OCI-LY3 (cell line): ENCODE results near the gene CXCL10.

ENCODE experiments used
- H2AFZ ChIP-seq: fragments of 200-600, 300-600 bp; shearing (Covaris generic); 2 replicates; pipeline ENCODE4 v1.6.0; 2014; ENCODE audit warnings: antibody characterized with exemption, low read depth, low read length
- H3K27ac ChIP-seq: fragments of 200-600, 300-600 bp; sonication (generic); 2 replicates; pipeline ENCODE4 v1.5.1; 2014; ENCODE audit warnings: mild to moderate bottlenecking, low read length, moderate library complexity, mixed read lengths
- H3K27me3 ChIP-seq: fragments of 200-600, 300-600 bp; sonication (generic); 2 replicates; pipeline ENCODE4 v1.6.1; 2014; ENCODE audit warnings: low read depth, low read length, mixed read lengths
- H3K36me3 ChIP-seq: fragments of 200-600, 300-600 bp; sonication (generic); replicated peaks from 2 replicates; pipeline ENCODE3; 2014; ENCODE audit warnings: low read depth, low read length, mixed read lengths
- H3K4me1 ChIP-seq: fragments of 300-600, 200-600 bp; sonication (generic); 2 replicates; pipeline ENCODE4 v1.6.1; 2014; ENCODE audit warnings: low read length, mixed read lengths
- H3K4me2 ChIP-seq: fragments of 200-600, 300-600 bp; sonication (generic); 2 replicates; pipeline ENCODE4 v1.6.1; 2014; ENCODE audit warnings: low read length, mixed read lengths
- H3K4me3 ChIP-seq: fragments of 300-600, 200-600 bp; sonication (generic); 2 replicates; pipeline ENCODE4 v1.5.1; 2014; ENCODE audit warnings: antibody characterized with exemption, mild to moderate bottlenecking, low read length, moderate library complexity
- H3K79me2 ChIP-seq: fragments of 300-600, 200-600 bp; shearing (Covaris generic); 2 replicates; pipeline ENCODE4 v1.6.1; 2014; ENCODE audit warnings: mild to moderate bottlenecking, low read length, mixed read lengths
- H3K9ac ChIP-seq: fragments of 300-600, 200-600 bp; shearing (Covaris generic); 2 replicates; pipeline ENCODE4 v1.6.0; 2014; ENCODE audit warnings: mild to moderate bottlenecking, low read length, moderate library complexity
- H3K9me3 ChIP-seq: fragments of 200-600, 300-600 bp; shearing (Covaris generic); 2 replicates; pipeline ENCODE4 v1.6.1; 2014; ENCODE audit warnings: low read length, mixed read lengths; ENCODE audit not compliant: insufficient read depth
- H4K20me1 ChIP-seq: fragments of 200-600, 300-600 bp; sonication (generic); 2 replicates; pipeline ENCODE4 v1.6.1; 2016; ENCODE audit warnings: low read length, mixed read lengths; ENCODE audit not compliant: insufficient read depth
- EZH2phosphoT487 ChIP-seq: fragments of 200-600 bp; shearing (Covaris generic); IDR thresholded peaks from 2 replicates; pipeline ENCODE4 v1.6.1; 2018; ENCODE audit warnings: antibody characterized with exemption, mixed run types, low read depth
- TF ChIP-seq, protein P1 (sequence below): fragments of 200-600, 300-600 bp; sonication (generic); IDR thresholded peaks from 2 replicates; pipeline ENCODE4 v1.5.1; 2014; ENCODE audit warnings: antibody characterized with exemption, low read length, low read depth

CXCL10 gene

DNA sequence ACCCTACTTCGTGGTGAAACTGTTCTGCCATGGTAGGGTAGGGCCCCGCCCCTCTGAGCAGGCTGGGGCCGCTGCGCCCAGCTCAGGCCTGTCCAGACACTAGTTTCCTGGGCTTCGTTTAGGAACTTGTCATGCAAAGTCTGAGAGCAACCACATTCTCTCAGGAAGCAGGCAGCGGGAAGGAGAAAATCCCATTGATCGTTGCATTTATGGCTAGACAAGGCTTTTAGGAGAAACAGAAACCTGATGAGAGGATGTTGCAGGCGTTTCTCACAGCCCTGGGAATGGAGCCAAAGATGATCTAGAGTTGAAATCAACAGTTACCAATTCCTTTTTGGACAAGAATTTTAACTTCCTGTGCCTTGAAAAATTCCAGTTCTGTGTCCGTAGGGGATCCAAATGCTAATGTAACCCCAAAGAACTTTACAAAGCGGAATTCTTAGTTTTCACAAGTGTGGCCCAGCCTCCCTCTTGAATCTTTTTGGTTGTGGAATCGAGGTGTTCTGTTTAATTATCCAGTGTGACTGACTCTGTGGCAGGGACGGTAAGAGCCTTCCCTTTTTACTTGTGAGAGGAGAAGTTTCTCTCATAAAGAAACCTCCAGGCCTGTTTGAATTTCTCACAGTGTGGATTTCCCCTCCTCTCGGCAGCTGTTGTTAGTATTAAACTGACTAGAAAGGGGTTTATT lies 11.5 kb downstream of the CXCL10 start:
- peak overlapping the region; percentile 98 for H3K27ac ChIP-seq
- no peak overlapping the region for H2AFZ ChIP-seq
- H3K79me2 ChIP-seq: no peaks in the 10 kb centered on the region
- peaks cover 96% of the 10 kb centered on the region for H3K4me1 ChIP-seq
- H3K9ac ChIP-seq: peak overlapping the region; percentile 95
- TF ChIP-seq, protein P1, sequence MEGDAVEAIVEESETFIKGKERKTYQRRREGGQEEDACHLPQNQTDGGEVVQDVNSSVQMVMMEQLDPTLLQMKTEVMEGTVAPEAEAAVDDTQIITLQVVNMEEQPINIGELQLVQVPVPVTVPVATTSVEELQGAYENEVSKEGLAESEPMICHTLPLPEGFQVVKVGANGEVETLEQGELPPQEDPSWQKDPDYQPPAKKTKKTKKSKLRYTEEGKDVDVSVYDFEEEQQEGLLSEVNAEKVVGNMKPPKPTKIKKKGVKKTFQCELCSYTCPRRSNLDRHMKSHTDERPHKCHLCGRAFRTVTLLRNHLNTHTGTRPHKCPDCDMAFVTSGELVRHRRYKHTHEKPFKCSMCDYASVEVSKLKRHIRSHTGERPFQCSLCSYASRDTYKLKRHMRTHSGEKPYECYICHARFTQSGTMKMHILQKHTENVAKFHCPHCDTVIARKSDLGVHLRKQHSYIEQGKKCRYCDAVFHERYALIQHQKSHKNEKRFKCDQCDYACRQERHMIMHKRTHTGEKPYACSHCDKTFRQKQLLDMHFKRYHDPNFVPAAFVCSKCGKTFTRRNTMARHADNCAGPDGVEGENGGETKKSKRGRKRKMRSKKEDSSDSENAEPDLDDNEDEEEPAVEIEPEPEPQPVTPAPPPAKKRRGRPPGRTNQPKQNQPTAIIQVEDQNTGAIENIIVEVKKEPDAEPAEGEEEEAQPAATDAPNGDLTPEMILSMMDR: no peak
- peak overlapping the region; percentile 77 for H3K4me2 ChIP-seq
- peaks cover 5% of the 10 kb centered on the region for H3K36me3 ChIP-seq
- H4K20me1 ChIP-seq: no peaks in the 10 kb centered on the region
- H3K4me3 ChIP-seq: peak overlapping the region; percentile 49
- no peaks in the 10 kb centered on the region for H3K9me3 ChIP-seq
- no peaks in the 10 kb centered on the region for H3K27me3 ChIP-seq

DNA sequence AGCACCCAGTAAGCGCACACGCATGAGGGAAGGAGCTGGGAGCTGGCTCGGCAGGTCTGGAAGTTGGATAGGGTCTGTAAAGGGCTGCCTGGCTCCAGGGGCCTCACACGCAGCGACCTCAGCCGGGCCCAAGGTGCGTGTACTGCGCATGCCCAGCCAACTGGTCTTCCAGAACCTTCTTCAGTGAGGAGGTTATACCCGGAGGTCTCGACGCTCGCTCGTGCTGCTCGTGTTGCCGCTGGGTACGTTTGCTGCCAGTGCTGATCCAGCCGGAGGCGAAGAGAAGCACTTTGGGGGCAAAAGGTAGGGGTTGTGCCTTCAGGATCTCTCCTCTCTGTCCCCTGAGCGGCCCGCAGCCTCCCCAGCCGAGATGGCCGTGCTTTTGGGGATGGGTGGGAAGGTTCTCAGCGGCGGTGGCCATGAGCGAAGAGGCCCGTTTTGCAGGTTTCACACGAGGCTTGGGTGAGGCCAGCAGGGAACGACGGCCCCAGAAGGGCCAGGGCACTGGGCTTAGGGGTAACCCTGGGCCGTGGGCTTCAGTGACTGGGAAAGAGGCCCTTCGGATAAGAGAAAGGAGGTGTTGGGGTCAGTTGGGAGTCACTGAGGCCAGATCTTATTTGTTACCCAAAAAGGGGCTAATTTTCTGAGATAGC lies 12.2 kb downstream of the CXCL10 start:
- H3K9ac ChIP-seq: peak overlapping the region; percentile 94
- peaks cover 95% of the 10 kb centered on the region for H3K4me1 ChIP-seq
- peaks cover 6% of the 10 kb centered on the region for H3K36me3 ChIP-seq
- H3K4me2 ChIP-seq: peak overlapping the region; percentile 77
- H3K9me3 ChIP-seq: no peaks in the 10 kb centered on the region
- no peak overlapping the region for H2AFZ ChIP-seq
- TF ChIP-seq, protein P1: no peak
- TF ChIP-seq EZH2phosphoT487: no peak
- H4K20me1 ChIP-seq: no peaks in the 10 kb centered on the region
- H3K27me3 ChIP-seq: no peaks in the 10 kb centered on the region
- H3K79me2 ChIP-seq: no peaks in the 10 kb centered on the region
- peak overlapping the region; percentile 49; the same call in 1 of the 2 replicates for H3K4me3 ChIP-seq
- peak overlapping the region; percentile 98 for H3K27ac ChIP-seq

DNA sequence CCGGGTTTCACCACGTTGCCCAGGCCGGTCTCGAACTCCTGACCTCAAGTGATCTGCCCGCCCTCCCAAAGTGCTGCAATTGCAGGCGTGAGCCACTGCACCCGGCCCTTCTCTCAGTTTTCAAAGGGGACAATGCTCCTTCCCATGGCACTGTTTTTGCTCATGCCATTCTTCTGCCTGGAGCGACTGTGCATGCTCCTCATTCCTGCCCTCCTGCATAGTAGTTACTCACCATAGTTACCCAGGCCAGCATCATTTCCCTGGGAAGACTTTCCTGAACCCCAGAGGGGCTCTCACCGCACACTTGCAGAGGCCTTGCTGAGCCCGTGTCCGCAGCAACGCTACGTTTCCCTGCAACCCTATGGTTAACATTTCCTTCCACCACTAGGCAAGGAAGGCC lies 12.7 kb downstream of the CXCL10 start:
- Histone ChIP-seq H4K20me1 (no peaks in the 10 kb centered on the region), H3K79me2 (no peaks in the 10 kb centered on the region), H3K4me2 (peak overlapping the region; percentile 77; the same call in 1 of the 2 replicates), H3K4me1 (peaks cover 89% of the 10 kb centered on the region), H2AFZ (no peak overlapping the region), H3K27ac (peak overlapping the region; percentile 98), H3K4me3 (no peak overlapping the region), H3K9me3 (no peaks in the 10 kb centered on the region), H3K9ac (peak overlapping the region; percentile 94; the same call in 1 of the 2 replicates), H3K27me3 (no peaks in the 10 kb centered on the region), H3K36me3 (peaks cover 11% of the 10 kb centered on the region)
- TF ChIP-seq, protein P1: no peak
- TF ChIP-seq EZH2phosphoT487: no peak

DNA sequence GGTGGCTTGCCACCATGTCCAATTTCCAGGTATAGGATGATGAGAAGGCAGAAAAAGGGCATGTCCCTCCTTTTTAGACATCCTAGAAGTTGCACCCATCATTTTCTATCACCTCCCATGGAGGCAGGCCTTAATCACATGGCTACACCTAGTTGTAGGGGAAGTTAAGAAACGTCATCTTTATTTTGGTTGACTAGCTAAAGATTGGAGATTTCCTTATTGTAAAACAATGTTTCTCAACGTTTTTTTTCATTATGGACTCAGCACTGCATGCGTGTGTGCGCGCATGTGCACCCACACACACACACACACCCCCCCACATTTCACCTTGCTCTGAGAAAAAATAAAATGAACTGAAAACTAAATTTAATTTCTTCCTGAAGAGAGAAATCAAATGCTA lies 14.0 kb downstream of the CXCL10 start:
- H4K20me1 ChIP-seq: no peaks in the 10 kb centered on the region

More for the DNA sequence above, 14.0 kb downstream of the CXCL10 start:
- H3K27me3 ChIP-seq: no peaks in the 10 kb centered on the region
- TF ChIP-seq, protein P1: no peak
- no peak for TF ChIP-seq EZH2phosphoT487
- H3K4me2 ChIP-seq: no peak overlapping the region
- H3K9me3 ChIP-seq: no peaks in the 10 kb centered on the region
- no peak overlapping the region for H2AFZ ChIP-seq
- H3K79me2 ChIP-seq: no peaks in the 10 kb centered on the region
- H3K36me3 ChIP-seq: peaks cover 14% of the 10 kb centered on the region
- H3K27ac ChIP-seq: no peak overlapping the region
- no peak overlapping the region for H3K4me3 ChIP-seq
- H3K4me1 ChIP-seq: peaks cover 86% of the 10 kb centered on the region
- H3K9ac ChIP-seq: no peak overlapping the region
